IMR-90 (cell line): ENCODE results near the gene APAF1. TPM values are rescaled to one million over a fixed set of nuclear protein-coding genes. Genes with fewer than 3 reads are reported as not detected.
"Not testable (repeated sequence)": the region's sequence is repeated elsewhere in the genome, so short reads cannot be mapped to it uniquely, and the experiment has no call there.

ENCODE experiments used
- ATAC-seq: fragments of 200-7000 bp; cut with Tn5 transposase; 2 replicates; pipeline ENCODE4 v1.9.1; 2020; ENCODE audit warnings: low read depth, mild to moderate bottlenecking, moderate library complexity
- BruUV-seq: library from RNA; stranded (reverse); fragments of 400-500 nt; replicated peaks from 2 replicates; lab custom pipeline; 2021; lab: Mats Ljungman, UMichigan
- CTCF ChIA-PET: fragments of 300-600 bp; formaldehyde crosslinking; extraction: SDS; loops from one replicate; lab custom pipeline; 2021; ENCODE audit warnings: antibody characterized with exemption; lab: Yijun Ruan, JAX
- POLR2A ChIA-PET: fragments of 300-600 bp; sonication (Branson Sonifier 250); formaldehyde crosslinking; loops from one replicate; lab custom pipeline; 2022; ENCODE audit warnings: antibody characterized with exemption; ENCODE audit not compliant: unreplicated experiment; lab: Charles Lee
- DNase-seq: peaks from one replicate; pipeline ENCODE4 v3.0.0; 2013
- H2AFZ ChIP-seq: replicated peaks from 2 replicates; pipeline ENCODE3; 2013; ENCODE audit warnings: low read length, mild to moderate bottlenecking; ENCODE audit not compliant: poor library complexity
- H2AK5ac ChIP-seq: 2 replicates; pipeline ENCODE4 v1.6.1; 2013; ENCODE audit warnings: low read depth, low read length, inconsistent platforms
- H2AK9ac ChIP-seq: replicated peaks from 2 replicates; pipeline ENCODE3; 2013; ENCODE audit warnings: mild to moderate bottlenecking, low read depth, low read length, moderate library complexity; ENCODE audit not compliant: poor library complexity
- H2BK120ac ChIP-seq: 2 replicates; pipeline ENCODE4 v1.6.1; 2013; ENCODE audit warnings: low read depth, low read length, inconsistent platforms
- H2BK15ac ChIP-seq: 3 replicates; pipeline ENCODE4 v1.6.1; 2013; ENCODE audit warnings: low read depth, low read length, inconsistent platforms
- H2BK20ac ChIP-seq: 2 replicates; pipeline ENCODE4 v1.6.1; 2013; ENCODE audit warnings: low read depth, mild to moderate bottlenecking, inconsistent platforms, low read length, moderate library complexity
- H2BK5ac ChIP-seq: 2 replicates; pipeline ENCODE4 v1.6.1; 2013; ENCODE audit warnings: mild to moderate bottlenecking, low read depth, low read length, inconsistent platforms; ENCODE audit not compliant: poor library complexity, severe bottlenecking
- H3K14ac ChIP-seq: replicated peaks from 2 replicates; pipeline ENCODE4 v1.6.1; 2013; ENCODE audit warnings: low read depth, low read length, inconsistent platforms
- H3K18ac ChIP-seq: 2 replicates; pipeline ENCODE4 v1.6.1; 2013; ENCODE audit warnings: low read depth, low read length, control low read depth
- H3K23ac ChIP-seq: 2 replicates; pipeline ENCODE4 v1.6.1; 2013; ENCODE audit warnings: low read depth, low read length, inconsistent platforms
- H3K27ac ChIP-seq: 2 replicates; pipeline ENCODE4 v1.5.1; 2013; ENCODE audit warnings: mild to moderate bottlenecking, control low read depth, low read length; ENCODE audit not compliant: insufficient read depth
- H3K27me3 ChIP-seq: 2 replicates; pipeline ENCODE4 v1.6.1; 2013; ENCODE audit warnings: low read length; ENCODE audit not compliant: control insufficient read depth, insufficient read depth
- H3K36me3 ChIP-seq: 2 replicates; pipeline ENCODE4 v1.6.1; 2013; ENCODE audit warnings: low read length, mixed read lengths; ENCODE audit not compliant: control insufficient read depth, insufficient read depth
- H3K4ac ChIP-seq: 2 replicates; pipeline ENCODE4 v1.6.1; 2013; ENCODE audit warnings: low read depth, low read length, inconsistent platforms
- H3K4me1 ChIP-seq: 2 replicates; pipeline ENCODE4 v1.6.1; 2013; ENCODE audit warnings: low read length, mixed read lengths; ENCODE audit not compliant: control insufficient read depth, insufficient read depth
- H3K4me2 ChIP-seq: 2 replicates; pipeline ENCODE4 v1.6.1; 2013; ENCODE audit warnings: low read depth, mild to moderate bottlenecking, control low read depth, low read length, moderate library complexity
- H3K4me3 ChIP-seq: 2 replicates; pipeline ENCODE4 v1.5.1; 2013; ENCODE audit warnings: low read depth, mild to moderate bottlenecking, control low read depth, low read length, moderate library complexity; ENCODE audit not compliant: insufficient read depth
- H3K56ac ChIP-seq: 2 replicates; pipeline ENCODE4 v1.6.1; 2013; ENCODE audit warnings: low read length, inconsistent platforms; ENCODE audit not compliant: insufficient read depth; ENCODE audit errors: extremely low read depth
- H3K79me1 ChIP-seq, 2 experiments: 2 replicates each; pipeline ENCODE4 v1.6.1; 2013; ENCODE audit warnings: low read length in 2 of 2, inconsistent platforms in 1 of 2, low read depth in 1 of 2
- H3K9ac ChIP-seq: 2 replicates; pipeline ENCODE4 v1.6.1; 2013; ENCODE audit warnings: low read depth, low read length, control low read depth
- H3K9me1 ChIP-seq: 2 replicates; pipeline ENCODE4 v1.6.1; 2013; ENCODE audit warnings: low read length, inconsistent platforms; ENCODE audit not compliant: insufficient read depth
- H3K9me3 ChIP-seq: 2 replicates; pipeline ENCODE4 v1.6.1; 2013; ENCODE audit warnings: low read length; ENCODE audit not compliant: control insufficient read depth, insufficient read depth
- H4K20me1 ChIP-seq: 2 replicates; pipeline ENCODE4 v1.6.1; 2013; ENCODE audit warnings: low read length, inconsistent platforms; ENCODE audit not compliant: insufficient read depth
- H4K5ac ChIP-seq: 2 replicates; pipeline ENCODE4 v1.6.1; 2013; ENCODE audit warnings: mild to moderate bottlenecking, low read depth, low read length, control low read depth
- H4K8ac ChIP-seq, 2 experiments: 2 replicates each; pipeline ENCODE4 v1.6.1; 2013; ENCODE audit warnings: low read depth in 2 of 2, low read length in 2 of 2, control low read depth in 1 of 2, inconsistent platforms in 1 of 2
- H4K91ac ChIP-seq: 2 replicates; pipeline ENCODE4 v1.6.1; 2013; ENCODE audit warnings: low read depth, low read length, inconsistent platforms; ENCODE audit not compliant: insufficient read depth
- CTCF ChIP-seq: conservative IDR thresholded peaks from 2 replicates; pipeline ENCODE4 v1.5.1; 2012; ENCODE audit warnings: mild to moderate bottlenecking, low read depth, low read length, improper control_type of control experiment
- FOS ChIP-seq: fragments of 150-350 bp; IDR thresholded peaks from 2 replicates; pipeline ENCODE4 v1.6.1; 2016; ENCODE audit warnings: low read depth, low read length
- WGBS, 2 experiments: methylation state at CpG; one replicate each; pipeline versions ENCODE4 v1.1.5 to v1.1.7; 2013; ENCODE audit warnings: missing lambda C conversion rate in 2 of 2; ENCODE audit not compliant: insufficient read length in 1 of 2; ENCODE audit errors: extremely low coverage in 2 of 2; 5-methylcytosine and 5-hydroxymethylcytosine counted together
- dilution Hi-C: fragments of 300-500 bp; cut with HindIII; formaldehyde crosslinking; loops from one replicate; pipeline ENCODE4 v1.14.3; 2018; ENCODE audit warnings: low sequenced_read_pairs; ENCODE audit not compliant: unreplicated experiment
- in situ Hi-C: fragments of 300-500 bp; cut with MboI; formaldehyde crosslinking; loops from 3 replicates; pipeline ENCODE4 v1.14.3; 2019; ENCODE audit warnings: low sequenced_read_pairs, inconsistent platforms, mixed read lengths
- intact Hi-C: fragments of 100-400 bp; cut with micrococcal nuclease; formaldehyde crosslinking; loops from 2 replicates; pipeline ENCODE4 v1.10.0; 2022
- polyA plus RNA-seq, 3 experiments: library from polyadenylated mRNA; depleted of rRNA; stranded (reverse); fragments of >200 nt; gene quantifications; 2 replicates each; pipeline ENCODE4 v1.2.3, GENCODE V29; 2012; ENCODE audit warnings: low replicate concordance in 1 of 3
- total RNA-seq: library from RNA; depleted of rRNA; stranded (reverse); fragments of >200 nt; gene quantifications from 2 replicates; pipeline ENCODE4 v1.2.3, GENCODE V29; 2012

The APAF1 gene
- total and polyA plus RNA-seq, 2 of the 4 experiments (the other 2 are of a cell fraction) = 10.9 to 32.8 TPM

GRCh38 chr12:98755855-98756254, 110.8 kb downstream of the APAF1 start:
- Histone ChIP-seq H3K14ac (0 out of 2 replicates have a peak overlapping the region, but pooled peaks have one; percentile 62), H2BK120ac (0 out of 2 replicates have a peak overlapping the region, but pooled peaks have one; percentile 28), H4K8ac (0 out of 4 replicates have a peak overlapping the region, but pooled peaks of 1 of the 2 experiments have one; percentile 10)
- in situ Hi-C loops, CTCF ChIA-PET, H3K9me1 ChIP-seq, H3K18ac ChIP-seq, H2AFZ ChIP-seq, H3K4me2 ChIP-seq, H4K20me1 ChIP-seq, H3K9me3 ChIP-seq, H2BK20ac ChIP-seq, H3K4me1 ChIP-seq, H3K4me3 ChIP-seq, intact Hi-C loops, BruUV-seq, H2AK5ac ChIP-seq, H3K79me1 ChIP-seq, H3K9ac ChIP-seq, H3K36me3 ChIP-seq, H3K27me3 ChIP-seq, H2AK9ac ChIP-seq, H4K91ac ChIP-seq, H2BK5ac ChIP-seq, H3K4ac ChIP-seq, H2BK15ac ChIP-seq, POLR2A ChIA-PET, H3K56ac ChIP-seq, dilution Hi-C loops, H3K27ac ChIP-seq, H4K5ac ChIP-seq, H3K23ac ChIP-seq: not testable (repeated sequence)
- 100% methylated on average over 1 of the region's 5 CpGs; no CpG with 5 or more reads in 1 of the 2 experiments for WGBS, 2 experiments
- 0 out of 2 replicates have a peak, but pooled peaks have one; percentile 19 for ATAC-seq
- DNase-seq = peak; percentile 79
- TF ChIP-seq CTCF (0 out of 2 replicates have a peak, but pooled peaks have one; percentile 17), FOS (peak; percentile 54)
